Endothelial cell of umbilical vein (primary cell): Measurements from ENCODE around the gene KDM5B. TPM values are rescaled to one million over a fixed set of nuclear protein-coding genes. Genes with fewer than 3 reads are reported as not detected.

Experiments
- BruUV-seq: library from RNA; stranded (reverse); fragments of 400-500 nt; replicated peaks from 2 replicates; lab custom pipeline; 2021; lab: Mats Ljungman, UMichigan
- CTCF ChIA-PET: fragments of 300-600, 350-600 bp; sonication (Branson Sonifier 250); formaldehyde crosslinking; loops from one replicate; lab custom pipeline; 2021; ENCODE audit warnings: antibody characterized with exemption, inconsistent platforms; lab: Charles Lee
- POLR2A ChIA-PET: fragments of 300-600, 350-600 bp; sonication (Branson Sonifier 250); formaldehyde crosslinking; loops from one replicate; lab custom pipeline; 2021; ENCODE audit warnings: antibody characterized with exemption, inconsistent platforms; lab: Charles Lee
- DNase-seq: peaks from one replicate; pipeline ENCODE4 v3.0.0-alpha.2; 2011; ENCODE audit warnings: low read depth, low spot score
- FAIRE-seq: peaks from 2 replicates; lab custom pipeline; 2011; peaks lifted over from hg19 to GRCh38; lab: Jason Lieb, UNC
- H2AFZ ChIP-seq: 2 replicates; pipeline ENCODE4 v1.6.0; 2012; ENCODE audit warnings: low read depth, low read length, control low read depth, inconsistent platforms
- H3K27ac ChIP-seq: 2 replicates; pipeline ENCODE4 v1.5.1; 2011; ENCODE audit warnings: low read depth, mild to moderate bottlenecking, control low read depth, low read length, moderate library complexity; ENCODE audit not compliant: insufficient read depth
- H3K27me3 ChIP-seq, 2 experiments: 2 replicates each; pipeline versions ENCODE4 v1.6.0 to v1.6.1; 2011; ENCODE audit warnings: low read length in 2 of 2, mixed read lengths in 1 of 2; ENCODE audit not compliant: control insufficient read depth in 2 of 2, insufficient read depth in 2 of 2
- H3K36me3 ChIP-seq, 2 experiments: 2 replicates in 1 of 2; 3 replicates in 1 of 2; pipeline ENCODE4 v1.5.1; 2011; ENCODE audit warnings: low read length in 2 of 2, mild to moderate bottlenecking in 1 of 2, moderate library complexity in 1 of 2; ENCODE audit not compliant: control insufficient read depth in 2 of 2, insufficient read depth in 2 of 2; ENCODE audit errors: extremely low read depth in 1 of 2
- H3K4me1 ChIP-seq: 3 replicates; pipeline ENCODE4 v1.5.1; 2011; ENCODE audit warnings: mild to moderate bottlenecking, low read length; ENCODE audit not compliant: control insufficient read depth, insufficient read depth; ENCODE audit errors: extremely low read depth
- H3K4me2 ChIP-seq: 2 replicates; pipeline ENCODE4 v1.6.1; 2011; ENCODE audit warnings: low read length, control low read depth, mixed read lengths; ENCODE audit not compliant: insufficient read depth
- H3K4me3 ChIP-seq, 3 experiments: fragments of 200-600 bp in 1 of 3; sonication (generic), shearing (Covaris generic) in 1 of 3; replicated peaks in 1 of 3; 2 replicates each; pipeline ENCODE4 v1.5.1; 2011 to 2016; ENCODE audit warnings: control low read depth in 3 of 3, low read length in 3 of 3, mild to moderate bottlenecking in 2 of 3, inconsistent platforms in 1 of 3, low read depth in 1 of 3, moderate library complexity in 1 of 3; ENCODE audit not compliant: insufficient read depth in 1 of 3
- H3K79me2 ChIP-seq: 2 replicates; pipeline ENCODE4 v1.6.0; 2012; ENCODE audit warnings: low read length, inconsistent platforms; ENCODE audit not compliant: control insufficient read depth, insufficient read depth
- H3K9ac ChIP-seq: replicated peaks from 2 replicates; pipeline ENCODE3; 2011; ENCODE audit warnings: low read length, control low read depth; ENCODE audit not compliant: insufficient read depth; ENCODE audit errors: extremely low read depth
- H3K9me1 ChIP-seq: replicated peaks from 3 replicates; pipeline ENCODE4 v1.6.0; 2011; ENCODE audit warnings: mild to moderate bottlenecking, low read length; ENCODE audit not compliant: control insufficient read depth, insufficient read depth; ENCODE audit errors: extremely low read depth
- H3K9me3 ChIP-seq: replicated peaks from 2 replicates; pipeline ENCODE4 v1.5.1; 2012; ENCODE audit warnings: low read length, inconsistent platforms; ENCODE audit not compliant: control insufficient read depth, insufficient read depth
- H4K20me1 ChIP-seq: replicated peaks from 2 replicates; pipeline ENCODE3; 2011; ENCODE audit warnings: mild to moderate bottlenecking, low read length; ENCODE audit not compliant: control insufficient read depth, insufficient read depth; ENCODE audit errors: extremely low read depth
- EZH2 ChIP-seq: IDR thresholded peaks from 2 replicates; pipeline ENCODE4 v1.6.1; 2012; ENCODE audit warnings: borderline replicate concordance, low read depth, mild to moderate bottlenecking, moderate library complexity, low read length, inconsistent platforms; ENCODE audit not compliant: severe bottlenecking
- FOS ChIP-seq: IDR thresholded peaks from 2 replicates; pipeline ENCODE4 v1.6.1; 2011; ENCODE audit warnings: mild to moderate bottlenecking, low read length, moderate library complexity, borderline replicate concordance; ENCODE audit not compliant: insufficient read depth
- GATA2 ChIP-seq: IDR thresholded peaks from 2 replicates; pipeline ENCODE4 v1.7.0; 2011; ENCODE audit warnings: low read depth, mild to moderate bottlenecking, moderate library complexity, mixed read lengths, low read length; ENCODE audit not compliant: insufficient read length, insufficient read depth
- JUN ChIP-seq: IDR thresholded peaks from 2 replicates; pipeline ENCODE4 v1.6.1; 2011; ENCODE audit warnings: borderline replicate concordance, low read depth; ENCODE audit not compliant: insufficient read length, insufficient read depth
- MYC ChIP-seq: IDR thresholded peaks from one replicate; pipeline ENCODE4 v1.6.1; 2011; ENCODE audit warnings: mild to moderate bottlenecking, low read depth, low read length
- POLR2A ChIP-seq: IDR thresholded peaks from 2 replicates; pipeline ENCODE4 v1.6.1; 2012; ENCODE audit warnings: low read depth, mild to moderate bottlenecking, control low read depth, low read length
- POLR2AphosphoS5 ChIP-seq: IDR thresholded peaks from 2 replicates; pipeline ENCODE4 v1.6.1; 2012; ENCODE audit warnings: low read depth, mild to moderate bottlenecking, control low read depth, low read length, moderate library complexity; ENCODE audit not compliant: insufficient read depth
- dilution Hi-C: fragments of 300-500 bp; cut with MboI; formaldehyde crosslinking; loops from one replicate; pipeline ENCODE4 v1.15.0; 2019; ENCODE audit warnings: low sequenced_read_pairs; ENCODE audit not compliant: extremely low pct_ligation_motif_present
- intact Hi-C: fragments of 100-400 bp; cut with micrococcal nuclease; formaldehyde crosslinking; loops from one replicate; pipeline ENCODE4 v1.10.0; 2022
- polyA plus RNA-seq, 4 experiments: library from polyadenylated mRNA; depleted of rRNA in 3 of 4; stranded (reverse) in 3 of 4; unstranded in 1 of 4; fragments of >200 nt; gene quantifications; 2 replicates each; pipeline versions ENCODE4 v1.2.1 to v1.2.3, GENCODE V29; 2011 to 2012; ENCODE audit warnings: missing spikeins in 1 of 4
- total RNA-seq: library from RNA; stranded (reverse); gene quantifications from 2 replicates; pipeline ENCODE4 v1.2.3, GENCODE V29; 2021
- TF ChIP-seq, protein P1 (sequence below): IDR thresholded peaks from 2 replicates; pipeline ENCODE4 v1.6.1; 2011; ENCODE audit not compliant: insufficient read depth, insufficient read length
- TF ChIP-seq, protein P2 (sequence below), 2 donors: IDR thresholded peaks; 1 replicate in 1 of 2; 2 replicates in 1 of 2; pipeline ENCODE4 v1.5.1; 2011; ENCODE audit warnings: low read length in 2 of 2, mild to moderate bottlenecking in 2 of 2, moderate library complexity in 2 of 2, control low read depth in 1 of 2, inconsistent platforms in 1 of 2, low read depth in 1 of 2; ENCODE audit not compliant: insufficient read depth in 1 of 2; ENCODE audit errors: extremely low read depth in 1 of 2

The KDM5B gene
- total and polyA plus RNA-seq, 2 donors (not counting 3 experiments of a cell fraction or from before 2014, with no cell fraction given) = 25.2 to 65.5 TPM

- H3K79me2 ChIP-seq = peaks cover 49% of the 10 kb centered on the region
Measured at GRCh38 chr1:202786804-202787203, 21.4 kb downstream of the KDM5B start.

DNA sequence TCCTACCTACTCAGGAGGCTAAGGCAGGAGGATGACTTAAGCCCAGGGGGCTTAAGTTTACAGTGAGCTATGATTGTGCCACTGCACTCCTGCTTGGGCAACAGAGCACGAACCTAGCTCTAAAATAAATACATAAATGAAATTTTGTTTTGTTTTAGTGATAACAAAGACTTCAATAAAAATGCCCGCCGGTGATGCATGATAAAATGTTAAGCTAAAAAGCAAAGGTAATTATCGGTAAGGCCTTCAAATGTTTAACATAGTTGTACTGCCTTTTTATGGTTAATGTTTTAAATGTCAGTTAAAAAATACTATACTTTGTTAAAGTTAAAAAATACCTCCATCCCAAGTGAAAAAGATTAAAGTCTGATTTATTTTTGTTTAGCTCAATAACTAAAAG is 27.0 kb downstream of the KDM5B start:
- Histone ChIP-seq H3K27me3 (no peaks in the 10 kb centered on the region), H3K79me2 (peaks cover 36% of the 10 kb centered on the region), H3K27ac (no peak overlapping the region), H3K9me3 (no peaks in the 10 kb centered on the region), H3K4me3 (no peak overlapping the region), H3K9ac (no peak overlapping the region), H3K4me2 (no peak overlapping the region), H3K9me1 (no peaks in the 10 kb centered on the region), H4K20me1 (peaks cover 4% of the 10 kb centered on the region), H2AFZ (no peak overlapping the region), H3K4me1 (no peaks in the 10 kb centered on the region), H3K36me3 (no peaks in the 10 kb centered on the region)
- dilution Hi-C loops (no loop called here), intact Hi-C loops (no loop called here)
- BruUV-seq = no TSS peak
- no peak for DNase-seq
- ChIA-PET POLR2A (interaction anchor here (0.5 kb wide), 1 partner anchor 525 kb away, joined by 6 read pairs; no protein-coding TSS in a partner anchor), CTCF (interaction anchor here (0.7 to 2.1 kb wide), 7 partner anchors 9 to 207 kb away, joined by 3 to 12 read pairs (median 3); no protein-coding TSS in a partner anchor)
- no peak for FAIRE-seq
- TF ChIP-seq, protein P1, sequence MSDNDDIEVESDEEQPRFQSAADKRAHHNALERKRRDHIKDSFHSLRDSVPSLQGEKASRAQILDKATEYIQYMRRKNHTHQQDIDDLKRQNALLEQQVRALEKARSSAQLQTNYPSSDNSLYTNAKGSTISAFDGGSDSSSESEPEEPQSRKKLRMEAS = no peak
- TF ChIP-seq EZH2 = no peak
- TF ChIP-seq POLR2AphosphoS5 = no peak
- TF ChIP-seq MYC = no peak
- TF ChIP-seq JUN = no peak
- no peak for TF ChIP-seq POLR2A
- TF ChIP-seq, protein P2, sequence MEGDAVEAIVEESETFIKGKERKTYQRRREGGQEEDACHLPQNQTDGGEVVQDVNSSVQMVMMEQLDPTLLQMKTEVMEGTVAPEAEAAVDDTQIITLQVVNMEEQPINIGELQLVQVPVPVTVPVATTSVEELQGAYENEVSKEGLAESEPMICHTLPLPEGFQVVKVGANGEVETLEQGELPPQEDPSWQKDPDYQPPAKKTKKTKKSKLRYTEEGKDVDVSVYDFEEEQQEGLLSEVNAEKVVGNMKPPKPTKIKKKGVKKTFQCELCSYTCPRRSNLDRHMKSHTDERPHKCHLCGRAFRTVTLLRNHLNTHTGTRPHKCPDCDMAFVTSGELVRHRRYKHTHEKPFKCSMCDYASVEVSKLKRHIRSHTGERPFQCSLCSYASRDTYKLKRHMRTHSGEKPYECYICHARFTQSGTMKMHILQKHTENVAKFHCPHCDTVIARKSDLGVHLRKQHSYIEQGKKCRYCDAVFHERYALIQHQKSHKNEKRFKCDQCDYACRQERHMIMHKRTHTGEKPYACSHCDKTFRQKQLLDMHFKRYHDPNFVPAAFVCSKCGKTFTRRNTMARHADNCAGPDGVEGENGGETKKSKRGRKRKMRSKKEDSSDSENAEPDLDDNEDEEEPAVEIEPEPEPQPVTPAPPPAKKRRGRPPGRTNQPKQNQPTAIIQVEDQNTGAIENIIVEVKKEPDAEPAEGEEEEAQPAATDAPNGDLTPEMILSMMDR (IDR thresholded peaks at IDR 0.05; ENCODE audit: extremely low read depth in 1 of 2, insufficient read depth in 1 of 2, low read depth in 1 of 2, low read length in 2 of 2) = no peak
- TF ChIP-seq GATA2 = no peak
- TF ChIP-seq FOS = no peak

More at GRCh38 chr1:202786804-202787203, 21.4 kb downstream of the KDM5B start:
- H4K20me1 ChIP-seq = peaks cover 10% of the 10 kb centered on the region
- POLR2A ChIA-PET = no interaction called here
- H3K4me2 ChIP-seq = no peak overlapping the region
- H3K27me3 ChIP-seq = no peaks in the 10 kb centered on the region
- no TSS peak for BruUV-seq
- H2AFZ ChIP-seq = no peak overlapping the region
- peaks cover 6% of the 10 kb centered on the region for H3K4me1 ChIP-seq
- CTCF ChIA-PET = interaction anchor here (1.0 kb wide), 1 partner anchor 67 kb away, joined by 3 read pairs; no protein-coding TSS in a partner anchor
- TF ChIP-seq, protein P2 (IDR thresholded peaks at IDR 0.05; ENCODE audit: extremely low read depth in 1 of 2, insufficient read depth in 1 of 2, low read depth in 1 of 2, low read length in 2 of 2) = no peak
- TF ChIP-seq FOS = no peak
- peak; percentile 59 for FAIRE-seq
- H3K9me1 ChIP-seq = no peaks in the 10 kb centered on the region
- no peaks in the 10 kb centered on the region for H3K9me3 ChIP-seq
- no peak overlapping the region for H3K9ac ChIP-seq
- dilution Hi-C loops = no loop called here
- no peaks in the 10 kb centered on the region for H3K36me3 ChIP-seq
- H3K27ac ChIP-seq = no peak overlapping the region
- H3K4me3 ChIP-seq = no peak overlapping the region
- no peak for DNase-seq
- intact Hi-C loops = no loop called here
